Breast epithelium (tissue), 3 donors: Measurements from ENCODE around the gene MGAT4B.

Experiments used
- POLR2A ChIP-seq: fragments of 450-650 bp; IDR thresholded peaks from one replicate; pipeline ENCODE4 v1.6.1; 2016; ENCODE audit warnings: antibody characterized with exemption, mild to moderate bottlenecking, moderate library complexity
- TF ChIP-seq, protein P1 (sequence below), 3 donors: fragments of 450-650 bp; IDR thresholded peaks; one replicate each; pipeline ENCODE4 v1.5.1; 2016 to 2017; ENCODE audit warnings: antibody characterized with exemption in 3 of 3, mild to moderate bottlenecking in 3 of 3, moderate library complexity in 3 of 3

DNA sequence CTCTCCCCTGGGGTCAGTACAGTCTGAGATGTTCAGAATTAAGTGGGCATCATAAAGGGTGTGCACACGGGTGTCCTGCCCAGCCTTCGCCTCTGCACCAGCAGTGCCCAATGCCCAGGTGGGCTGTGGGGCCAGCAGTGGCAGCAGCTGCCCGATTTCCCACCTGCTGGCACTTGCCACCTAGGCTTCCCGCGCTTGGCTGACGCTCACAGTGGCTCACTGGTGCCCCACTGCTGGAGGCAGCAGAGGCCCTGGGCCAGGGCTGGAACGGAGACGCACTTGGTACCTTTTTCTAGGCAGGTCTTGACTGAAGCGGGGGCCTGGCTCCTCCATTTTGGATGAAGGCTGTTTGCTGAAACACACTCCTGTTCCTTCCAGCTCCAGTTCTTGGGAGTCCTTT, 35.0 kb upstream of the MGAT4B start:
- TF ChIP-seq, protein P1, sequence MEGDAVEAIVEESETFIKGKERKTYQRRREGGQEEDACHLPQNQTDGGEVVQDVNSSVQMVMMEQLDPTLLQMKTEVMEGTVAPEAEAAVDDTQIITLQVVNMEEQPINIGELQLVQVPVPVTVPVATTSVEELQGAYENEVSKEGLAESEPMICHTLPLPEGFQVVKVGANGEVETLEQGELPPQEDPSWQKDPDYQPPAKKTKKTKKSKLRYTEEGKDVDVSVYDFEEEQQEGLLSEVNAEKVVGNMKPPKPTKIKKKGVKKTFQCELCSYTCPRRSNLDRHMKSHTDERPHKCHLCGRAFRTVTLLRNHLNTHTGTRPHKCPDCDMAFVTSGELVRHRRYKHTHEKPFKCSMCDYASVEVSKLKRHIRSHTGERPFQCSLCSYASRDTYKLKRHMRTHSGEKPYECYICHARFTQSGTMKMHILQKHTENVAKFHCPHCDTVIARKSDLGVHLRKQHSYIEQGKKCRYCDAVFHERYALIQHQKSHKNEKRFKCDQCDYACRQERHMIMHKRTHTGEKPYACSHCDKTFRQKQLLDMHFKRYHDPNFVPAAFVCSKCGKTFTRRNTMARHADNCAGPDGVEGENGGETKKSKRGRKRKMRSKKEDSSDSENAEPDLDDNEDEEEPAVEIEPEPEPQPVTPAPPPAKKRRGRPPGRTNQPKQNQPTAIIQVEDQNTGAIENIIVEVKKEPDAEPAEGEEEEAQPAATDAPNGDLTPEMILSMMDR (IDR thresholded peaks at IDR 0.05): no peak
- no peak for TF ChIP-seq POLR2A
